22Rv1 (cell line): Measurements from ENCODE around the gene DAB1.

Source experiments
- ZFX ChIP-seq: fragments of 450-650 bp; IDR thresholded peaks from 2 replicates; pipeline ENCODE4 v1.6.1; 2017; ENCODE audit warnings: antibody characterized with exemption, borderline replicate concordance
- TF ChIP-seq, protein P1 (sequence below): fragments of 450-650 bp; IDR thresholded peaks from 2 replicates; pipeline ENCODE4 v1.5.1; 2017; ENCODE audit warnings: mild to moderate bottlenecking

DNA sequence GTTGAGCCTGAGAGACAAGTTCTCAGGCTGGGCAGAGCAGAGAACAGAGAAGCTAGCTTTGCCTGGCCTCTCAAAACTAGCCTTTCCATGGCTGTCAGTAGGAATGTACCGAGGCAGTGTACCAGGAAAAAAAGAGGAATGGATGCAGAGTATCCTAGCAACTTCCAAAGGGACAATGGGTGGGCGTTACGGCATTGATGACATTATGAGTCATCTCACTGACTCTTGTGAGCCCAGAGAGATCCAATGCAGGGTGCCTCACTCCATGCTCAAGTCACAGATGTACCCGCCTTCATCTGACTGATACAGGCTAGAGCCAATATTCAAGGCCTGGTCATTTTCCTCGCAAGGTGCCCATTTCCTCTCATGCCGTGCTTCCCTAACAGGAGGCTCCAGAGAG, 406.7 kb downstream of the DAB1 start:
- TF ChIP-seq ZFX = no peak
- TF ChIP-seq, protein P1, sequence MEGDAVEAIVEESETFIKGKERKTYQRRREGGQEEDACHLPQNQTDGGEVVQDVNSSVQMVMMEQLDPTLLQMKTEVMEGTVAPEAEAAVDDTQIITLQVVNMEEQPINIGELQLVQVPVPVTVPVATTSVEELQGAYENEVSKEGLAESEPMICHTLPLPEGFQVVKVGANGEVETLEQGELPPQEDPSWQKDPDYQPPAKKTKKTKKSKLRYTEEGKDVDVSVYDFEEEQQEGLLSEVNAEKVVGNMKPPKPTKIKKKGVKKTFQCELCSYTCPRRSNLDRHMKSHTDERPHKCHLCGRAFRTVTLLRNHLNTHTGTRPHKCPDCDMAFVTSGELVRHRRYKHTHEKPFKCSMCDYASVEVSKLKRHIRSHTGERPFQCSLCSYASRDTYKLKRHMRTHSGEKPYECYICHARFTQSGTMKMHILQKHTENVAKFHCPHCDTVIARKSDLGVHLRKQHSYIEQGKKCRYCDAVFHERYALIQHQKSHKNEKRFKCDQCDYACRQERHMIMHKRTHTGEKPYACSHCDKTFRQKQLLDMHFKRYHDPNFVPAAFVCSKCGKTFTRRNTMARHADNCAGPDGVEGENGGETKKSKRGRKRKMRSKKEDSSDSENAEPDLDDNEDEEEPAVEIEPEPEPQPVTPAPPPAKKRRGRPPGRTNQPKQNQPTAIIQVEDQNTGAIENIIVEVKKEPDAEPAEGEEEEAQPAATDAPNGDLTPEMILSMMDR = no peak
